HG03064 (cell line): ENCODE measurements around the gene UGT1A8.
"Not testable (repeated sequence)": the region's sequence is repeated elsewhere in the genome, so short reads cannot be mapped to it uniquely, and the experiment has no call there.

ENCODE experiments used
- ATAC-seq: cut with Tn5 transposase; IDR thresholded peaks from one replicate; pipeline ENCODE4 v1.9.1; 2021; ENCODE audit warnings: low read depth; ENCODE audit not compliant: unreplicated experiment

Gene UGT1A8

GRCh38 chr2:233711312-233712008, 94.0 kb downstream of the UGT1A8 start:
- no peak for ATAC-seq

DNA sequence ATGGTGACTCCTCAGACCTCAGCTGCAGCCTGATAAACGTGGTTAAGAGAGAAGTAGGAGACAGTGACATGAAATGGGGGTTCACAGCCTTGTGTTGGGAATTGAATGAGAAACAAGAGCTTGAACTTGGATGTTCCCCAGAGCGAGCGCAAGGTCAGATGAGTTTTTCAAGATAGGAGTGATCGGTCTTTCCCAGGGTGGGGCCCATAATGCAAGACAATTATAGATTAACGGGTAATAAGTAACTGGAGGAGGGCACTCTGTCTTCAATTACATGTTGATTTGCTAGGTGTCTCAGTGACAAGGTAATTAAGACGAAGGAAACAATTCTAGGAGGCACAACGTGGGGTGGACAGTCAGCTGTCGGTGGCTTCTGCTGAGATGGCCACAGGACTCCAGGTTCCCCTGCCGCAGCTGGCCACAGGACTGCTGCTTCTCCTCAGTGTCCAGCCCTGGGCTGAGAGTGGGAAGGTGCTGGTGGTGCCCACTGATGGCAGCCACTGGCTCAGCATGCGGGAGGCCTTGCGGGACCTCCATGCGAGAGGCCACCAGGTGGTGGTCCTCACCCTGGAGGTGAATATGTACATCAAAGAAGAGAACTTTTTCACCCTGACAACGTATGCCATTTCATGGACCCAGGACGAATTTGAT, 95.3 kb downstream of the UGT1A8 start, which contains the start of gene UGT1A5:
UGT1A5 (plus strand) TSS at position 297 of the 651 bp plus-strand sequence; CDS start at position 382, 85 bp downstream.
- no peak for ATAC-seq

- ATAC-seq, result no peak
These were observed 95.8 kb downstream of the UGT1A8 start for GRCh38 chr2:233713262-233713615.

GRCh38 chr2:233714121-233714520, 96.7 kb downstream of the UGT1A8 start:
- ATAC-seq, result no peak

- no peak for ATAC-seq
These were observed 101.1 kb downstream of the UGT1A8 start, which contains the start of gene UGT1A4 for GRCh38 chr2:233718552-233718951. TSS of gene UGT1A4 (plus strand) at chr2:233718736. CDS start at chr2:233718821, 85 bp downstream.

DNA sequence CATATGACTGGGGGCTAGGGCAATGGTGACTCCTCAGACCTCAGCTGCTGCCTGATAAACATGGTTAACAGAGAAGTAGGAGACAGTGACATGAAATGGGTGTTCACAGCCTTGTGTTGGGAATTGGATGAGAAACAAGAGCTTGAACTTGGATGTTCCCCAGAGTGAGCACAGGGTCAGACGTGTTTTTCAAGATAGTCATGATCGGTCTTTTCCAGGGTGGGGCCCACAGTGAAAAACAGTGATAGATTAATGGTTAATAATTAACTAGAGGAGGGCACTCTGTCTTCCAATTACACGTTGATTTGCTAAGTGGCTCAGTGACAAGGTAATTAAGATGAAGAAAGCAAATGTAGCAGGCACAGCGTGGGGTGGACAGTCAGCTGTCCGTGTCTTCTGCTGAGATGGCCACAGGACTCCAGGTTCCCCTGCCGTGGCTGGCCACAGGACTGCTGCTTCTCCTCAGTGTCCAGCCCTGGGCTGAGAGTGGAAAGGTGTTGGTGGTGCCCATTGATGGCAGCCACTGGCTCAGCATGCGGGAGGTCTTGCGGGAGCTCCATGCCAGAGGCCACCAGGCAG, 111.4 kb downstream of the UGT1A8 start, which contains the start of gene UGT1A3:
UGT1A3 (plus strand) TSS at position 320 of the 579 bp plus-strand sequence; CDS start at position 405, 85 bp downstream.
- no peak for ATAC-seq

- ATAC-seq, result not testable (repeated sequence)
These were observed 119.6 kb downstream of the UGT1A8 start for GRCh38 chr2:233736868-233737653.

- no peak for ATAC-seq
These were observed 123.4 kb downstream of the UGT1A8 start for GRCh38 chr2:233740870-233741269.

DNA sequence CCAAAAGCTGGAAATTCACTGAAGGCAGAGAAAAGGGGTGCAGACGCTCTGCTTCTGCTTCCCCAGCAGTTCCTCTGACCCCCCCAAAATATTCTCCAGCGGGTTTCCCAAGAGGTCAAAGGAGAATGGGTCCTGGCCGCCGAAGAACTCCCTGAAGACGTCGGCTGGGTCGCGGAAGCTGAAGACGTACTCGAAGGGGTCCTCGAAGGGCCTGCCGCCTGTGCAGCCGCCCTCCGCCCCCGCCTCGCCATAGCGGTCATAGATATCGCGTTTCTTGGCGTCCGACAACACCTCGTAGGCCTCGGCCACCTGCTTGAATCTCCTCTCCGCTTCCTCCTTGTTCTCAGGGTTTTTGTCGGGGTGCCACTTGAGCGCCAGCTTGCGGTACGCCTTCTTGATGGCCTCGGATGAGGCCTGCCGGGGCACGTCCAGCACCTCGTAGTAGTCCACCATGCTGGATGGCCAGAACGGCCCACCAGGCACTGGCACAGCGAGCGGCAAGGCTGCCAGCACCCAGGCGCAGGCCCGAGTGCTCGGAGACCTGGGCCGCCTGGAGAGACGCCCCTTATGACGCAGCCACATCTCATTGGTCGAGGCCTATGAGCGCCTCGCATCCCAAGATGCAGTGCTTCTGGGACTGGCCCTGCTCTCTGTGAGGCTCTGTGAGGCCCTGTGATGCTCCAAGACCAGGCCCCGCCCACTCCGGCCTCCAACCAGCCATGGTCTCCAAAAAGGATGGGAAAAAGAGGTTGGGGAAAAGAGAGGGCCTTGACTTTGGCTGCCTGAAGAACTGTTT, 126.2 kb downstream of the UGT1A8 start:
- ATAC-seq, result no peak

DNA sequence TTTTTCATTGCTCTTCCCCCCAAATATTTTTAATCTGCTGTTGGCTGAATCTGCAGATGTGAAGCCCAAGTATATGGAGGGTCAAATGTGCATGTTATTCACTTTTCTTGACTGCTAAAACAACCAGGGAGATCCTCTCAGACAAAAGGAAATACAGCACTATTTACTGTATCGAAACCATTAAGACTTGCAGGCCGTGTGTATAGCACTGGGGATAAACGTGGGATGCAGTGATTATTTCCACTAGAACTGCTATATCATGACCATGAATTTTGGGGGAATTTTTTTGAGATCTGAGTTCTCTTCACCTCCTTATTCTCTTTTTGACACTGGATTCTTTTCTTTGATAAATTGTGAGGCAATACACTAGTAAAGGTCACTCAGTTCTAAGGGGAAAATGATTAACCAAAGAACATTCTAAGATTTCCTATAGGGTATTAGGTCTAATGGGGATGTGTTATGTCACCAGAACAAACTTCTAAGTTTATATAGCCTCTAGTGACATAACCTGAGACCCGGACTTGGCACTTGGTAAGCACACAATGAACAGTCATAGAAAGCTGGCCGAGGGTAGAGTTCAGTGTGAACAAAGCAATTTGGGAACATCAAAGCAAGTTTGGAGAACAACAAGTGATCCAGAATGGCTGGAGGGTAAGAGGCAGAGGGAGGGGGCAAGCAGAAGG, 127.8 kb downstream of the UGT1A8 start:
- no peak for ATAC-seq

- not testable (repeated sequence) for ATAC-seq
These were observed 128.4 kb downstream of the UGT1A8 start for GRCh38 chr2:233745838-233746237.

DNA sequence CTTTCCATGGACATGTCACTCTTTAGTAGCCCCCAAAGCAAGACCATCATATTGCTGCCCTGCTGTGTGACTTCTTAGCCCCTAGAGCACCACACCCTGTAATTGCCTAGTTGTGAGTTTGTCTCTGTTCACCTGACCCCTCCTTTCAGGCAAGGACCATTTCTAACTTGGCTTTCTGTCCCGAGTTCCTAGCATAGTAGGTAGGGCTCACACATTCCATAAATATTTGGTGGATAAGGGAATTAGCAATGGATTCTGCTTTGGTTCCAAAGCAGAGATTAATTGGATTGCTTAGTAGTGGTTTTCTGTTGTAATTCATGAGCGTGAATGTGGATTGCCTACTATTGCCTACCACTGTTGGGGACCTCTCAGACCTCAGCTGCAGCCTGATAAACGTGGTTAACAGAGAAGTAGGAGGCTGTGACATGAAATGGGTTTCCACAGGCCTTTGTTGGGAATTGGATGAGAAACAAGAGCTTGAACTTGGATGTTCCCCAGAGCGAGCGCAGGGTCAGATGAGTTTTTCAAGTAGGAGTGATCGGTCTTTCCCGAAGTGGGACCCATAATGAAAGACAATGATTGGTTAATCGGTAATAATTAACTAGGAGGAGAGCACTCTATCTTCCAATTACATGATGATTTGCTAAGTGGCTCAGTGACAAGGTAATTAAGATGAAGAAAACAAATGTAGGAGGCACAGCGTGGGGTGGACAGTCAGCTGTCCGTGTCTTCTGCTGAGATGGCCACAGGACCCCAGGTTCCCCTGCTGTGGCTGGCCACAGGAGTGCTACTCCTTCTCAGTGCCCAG, 129.2 kb downstream of the UGT1A8 start:
- no peak for ATAC-seq

DNA sequence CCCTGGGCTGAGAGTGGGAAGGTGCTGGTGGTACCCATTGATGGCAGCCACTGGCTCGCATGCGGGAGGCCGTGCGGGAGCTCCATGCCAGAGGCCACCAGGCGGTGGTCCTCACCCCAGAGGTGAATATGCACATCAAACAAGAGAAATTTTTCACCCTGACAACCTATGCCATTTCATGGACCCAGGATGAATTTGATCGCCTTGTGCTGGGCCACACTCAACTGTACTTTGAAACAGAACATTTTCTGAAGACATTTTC, 129.8 kb downstream of the UGT1A8 start:
- no peak for ATAC-seq

DNA sequence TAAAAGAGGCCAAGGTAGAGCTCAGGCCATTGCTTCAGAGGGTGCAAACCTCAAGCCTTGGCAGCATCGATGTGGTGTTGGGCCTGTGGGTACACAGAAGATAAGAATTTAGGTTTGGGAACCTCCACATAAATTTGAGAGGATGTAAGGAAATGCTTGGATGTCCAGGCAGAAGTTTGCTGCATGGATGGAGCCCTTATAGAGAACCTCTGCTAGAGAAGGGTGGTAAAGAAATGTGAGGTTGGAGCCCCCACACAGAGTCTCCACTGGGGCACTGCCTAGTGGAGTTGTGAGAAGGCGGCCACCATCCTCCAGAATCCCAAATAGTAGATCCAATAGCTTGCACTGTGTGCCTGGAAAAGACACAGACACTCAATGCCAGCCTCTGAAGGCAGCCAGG, 133.3 kb downstream of the UGT1A8 start:
- ATAC-seq, result not testable (repeated sequence)

GRCh38 chr2:233751212-233752009, 134.0 kb downstream of the UGT1A8 start:
- not testable (repeated sequence) for ATAC-seq

GRCh38 chr2:233754872-233755611, 137.6 kb downstream of the UGT1A8 start:
- ATAC-seq, result no peak

DNA sequence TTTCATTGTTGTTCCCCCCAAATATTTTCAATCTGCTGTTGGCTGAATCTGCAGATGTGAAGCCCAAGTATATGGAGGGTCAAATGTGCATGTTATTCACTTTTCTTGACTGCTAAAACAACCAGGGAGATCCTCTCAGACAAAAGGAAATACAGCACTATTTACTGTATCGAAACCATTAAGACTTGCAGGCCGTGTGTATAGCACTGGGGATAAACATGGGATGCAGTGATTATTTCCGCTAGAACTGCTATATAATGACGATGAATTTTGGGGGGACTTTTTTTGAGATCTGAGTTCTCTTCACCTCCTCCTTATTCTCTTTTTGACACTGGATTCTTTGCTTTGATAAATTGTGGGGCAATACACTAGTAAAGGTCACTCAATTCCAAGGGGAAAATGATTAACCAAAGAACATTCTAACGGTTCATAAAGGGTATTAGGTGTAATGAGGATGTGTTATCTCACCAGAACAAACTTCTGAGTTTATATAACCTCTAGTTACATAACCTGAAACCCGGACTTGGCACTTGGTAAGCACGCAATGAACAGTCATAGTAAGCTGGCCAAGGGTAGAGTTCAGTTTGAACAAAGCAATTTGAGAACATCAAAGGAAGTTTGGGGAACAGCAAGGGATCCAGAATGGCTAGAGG, 139.1 kb downstream of the UGT1A8 start:
- ATAC-seq, result no peak
